Measurements from ENCODE around the gene MYH9.
"Not testable (repeated sequence)": the region's sequence is repeated elsewhere in the genome, so short reads cannot be mapped to it uniquely, and the experiment has no call there.

MYH9 gene

DNA sequence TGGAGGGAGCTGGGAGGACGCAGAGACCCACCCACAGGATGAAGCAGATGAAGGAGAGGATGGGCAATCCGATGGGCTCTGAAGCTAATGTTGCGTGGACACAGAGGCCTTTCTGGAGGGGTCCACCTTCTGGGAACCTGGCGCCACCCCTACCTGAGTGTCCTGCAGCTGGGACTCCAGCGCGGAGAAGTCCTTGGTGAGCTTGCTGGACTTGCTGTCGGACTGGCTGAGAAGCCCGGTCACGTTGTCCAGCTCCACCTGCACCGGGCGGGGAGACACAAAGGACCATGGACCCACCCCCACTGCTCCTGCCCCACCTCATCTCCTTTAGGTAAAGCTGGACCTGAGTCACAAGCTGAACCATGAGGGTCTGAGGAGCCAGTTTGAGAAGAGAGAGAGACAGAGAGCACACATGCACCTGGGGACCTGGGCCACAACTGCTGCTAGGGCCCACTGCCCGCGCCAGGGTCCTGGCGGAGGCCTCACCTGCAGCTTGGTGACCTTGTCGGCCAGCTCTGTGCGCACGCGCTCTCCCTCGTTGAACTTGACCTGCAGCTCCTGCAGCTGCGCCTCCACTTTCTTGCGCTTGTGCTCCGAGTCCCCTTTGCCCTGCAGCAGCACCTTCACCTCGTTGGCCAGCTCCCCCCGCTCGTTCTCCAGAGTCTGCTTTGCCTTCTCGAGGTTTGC lies 94.0 kb downstream of the MYH9 start:
- no peaks in the 10 kb centered on the region for H3F3A ChIP-seq (ENCODE audit: control insufficient read depth, insufficient read depth)
- no peak overlapping the region for H3K27ac ChIP-seq (ENCODE audit: low read depth, low read length)
- TF ChIP-seq EZH2phosphoT487 (IDR thresholded peaks at IDR 0.05; ENCODE audit: borderline replicate concordance, low read length), result no peak
- TF ChIP-seq, protein P1, sequence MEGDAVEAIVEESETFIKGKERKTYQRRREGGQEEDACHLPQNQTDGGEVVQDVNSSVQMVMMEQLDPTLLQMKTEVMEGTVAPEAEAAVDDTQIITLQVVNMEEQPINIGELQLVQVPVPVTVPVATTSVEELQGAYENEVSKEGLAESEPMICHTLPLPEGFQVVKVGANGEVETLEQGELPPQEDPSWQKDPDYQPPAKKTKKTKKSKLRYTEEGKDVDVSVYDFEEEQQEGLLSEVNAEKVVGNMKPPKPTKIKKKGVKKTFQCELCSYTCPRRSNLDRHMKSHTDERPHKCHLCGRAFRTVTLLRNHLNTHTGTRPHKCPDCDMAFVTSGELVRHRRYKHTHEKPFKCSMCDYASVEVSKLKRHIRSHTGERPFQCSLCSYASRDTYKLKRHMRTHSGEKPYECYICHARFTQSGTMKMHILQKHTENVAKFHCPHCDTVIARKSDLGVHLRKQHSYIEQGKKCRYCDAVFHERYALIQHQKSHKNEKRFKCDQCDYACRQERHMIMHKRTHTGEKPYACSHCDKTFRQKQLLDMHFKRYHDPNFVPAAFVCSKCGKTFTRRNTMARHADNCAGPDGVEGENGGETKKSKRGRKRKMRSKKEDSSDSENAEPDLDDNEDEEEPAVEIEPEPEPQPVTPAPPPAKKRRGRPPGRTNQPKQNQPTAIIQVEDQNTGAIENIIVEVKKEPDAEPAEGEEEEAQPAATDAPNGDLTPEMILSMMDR (IDR thresholded peaks at IDR 0.05; ENCODE audit: low read depth, low read length, poor library complexity, severe bottlenecking), result no peak
- H3K4me1 ChIP-seq (ENCODE audit: control insufficient read depth, low read length), result no peaks in the 10 kb centered on the region
- H3K79me2 ChIP-seq (ENCODE audit: control insufficient read depth, low read length), result no peaks in the 10 kb centered on the region
- no peaks in the 10 kb centered on the region for H3K9me2 ChIP-seq (replicated peaks; ENCODE audit: control insufficient read depth, low read length)
- no peaks in the 10 kb centered on the region for H4K20me1 ChIP-seq (ENCODE audit: control insufficient read depth, insufficient read depth, low read depth, low read length)
- peaks cover 82% of the 10 kb centered on the region for H3K36me3 ChIP-seq (ENCODE audit: control insufficient read depth, low read length)
- H3K9me3 ChIP-seq (ENCODE audit: control insufficient read depth, insufficient read depth, low read length), result no peaks in the 10 kb centered on the region
- no peaks in the 10 kb centered on the region for H3K27me3 ChIP-seq (ENCODE audit: control insufficient read depth, low read length)
- no peak overlapping the region for H3K4me3 ChIP-seq (ENCODE audit: low read length)
- no peak overlapping the region for H3K4me2 ChIP-seq (ENCODE audit: low read length)

DNA sequence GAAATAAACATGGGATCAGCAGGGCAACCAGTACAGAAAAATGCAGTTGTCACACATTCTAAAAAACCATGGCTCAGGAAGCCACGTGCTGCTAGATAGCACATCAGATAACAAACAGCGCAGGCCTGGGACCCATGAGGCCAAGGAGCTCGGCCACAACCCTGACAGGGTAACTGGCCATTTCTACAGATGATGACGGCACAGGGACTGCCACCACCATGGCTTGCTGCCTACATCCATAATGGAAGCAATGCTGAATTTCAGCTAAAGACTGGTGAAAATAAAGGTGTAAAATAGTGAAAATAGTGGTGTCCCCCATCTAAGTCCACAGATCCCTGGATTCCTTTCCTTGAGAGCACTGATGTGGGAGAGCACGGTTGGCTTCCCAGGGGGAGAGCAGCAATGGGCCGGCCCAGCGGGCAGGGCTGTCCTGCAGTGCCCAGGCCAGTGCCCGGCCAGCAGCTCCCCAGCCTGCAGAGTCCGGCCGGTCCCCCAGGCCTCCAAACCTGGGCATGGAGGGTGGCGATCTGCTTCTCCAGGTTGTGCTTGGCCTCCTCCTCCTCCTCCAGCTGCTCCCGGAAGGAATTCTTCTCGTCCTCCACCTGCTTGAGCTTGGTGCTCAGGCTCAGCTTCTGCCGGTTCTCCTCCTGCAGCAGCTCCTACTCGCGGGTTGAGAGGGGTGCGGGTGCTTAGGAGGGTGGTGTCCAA lies 94.8 kb downstream of the MYH9 start:
- no peaks in the 10 kb centered on the region for H3K9me2 ChIP-seq (replicated peaks; ENCODE audit: control insufficient read depth, low read length)
- no peaks in the 10 kb centered on the region for H3F3A ChIP-seq (ENCODE audit: control insufficient read depth, insufficient read depth)
- H3K27ac ChIP-seq (ENCODE audit: low read depth, low read length), result no peak overlapping the region
- no peaks in the 10 kb centered on the region for H3K4me1 ChIP-seq (ENCODE audit: control insufficient read depth, low read length)
- H3K27me3 ChIP-seq (ENCODE audit: control insufficient read depth, low read length), result no peaks in the 10 kb centered on the region
- no peaks in the 10 kb centered on the region for H4K20me1 ChIP-seq (ENCODE audit: control insufficient read depth, insufficient read depth, low read depth, low read length)
- TF ChIP-seq, protein P1 (IDR thresholded peaks at IDR 0.05; ENCODE audit: low read depth, low read length, poor library complexity, severe bottlenecking), result no peak
- no peak for TF ChIP-seq EZH2phosphoT487 (IDR thresholded peaks at IDR 0.05; ENCODE audit: borderline replicate concordance, low read length)
- H3K4me3 ChIP-seq (ENCODE audit: low read length), result no peak overlapping the region
- no peaks in the 10 kb centered on the region for H3K79me2 ChIP-seq (ENCODE audit: control insufficient read depth, low read length)
- H3K36me3 ChIP-seq (ENCODE audit: control insufficient read depth, low read length), result peaks cover 82% of the 10 kb centered on the region
- H3K9me3 ChIP-seq (ENCODE audit: control insufficient read depth, insufficient read depth, low read length), result no peaks in the 10 kb centered on the region
- H3K4me2 ChIP-seq (ENCODE audit: low read length), result no peak overlapping the region

DNA sequence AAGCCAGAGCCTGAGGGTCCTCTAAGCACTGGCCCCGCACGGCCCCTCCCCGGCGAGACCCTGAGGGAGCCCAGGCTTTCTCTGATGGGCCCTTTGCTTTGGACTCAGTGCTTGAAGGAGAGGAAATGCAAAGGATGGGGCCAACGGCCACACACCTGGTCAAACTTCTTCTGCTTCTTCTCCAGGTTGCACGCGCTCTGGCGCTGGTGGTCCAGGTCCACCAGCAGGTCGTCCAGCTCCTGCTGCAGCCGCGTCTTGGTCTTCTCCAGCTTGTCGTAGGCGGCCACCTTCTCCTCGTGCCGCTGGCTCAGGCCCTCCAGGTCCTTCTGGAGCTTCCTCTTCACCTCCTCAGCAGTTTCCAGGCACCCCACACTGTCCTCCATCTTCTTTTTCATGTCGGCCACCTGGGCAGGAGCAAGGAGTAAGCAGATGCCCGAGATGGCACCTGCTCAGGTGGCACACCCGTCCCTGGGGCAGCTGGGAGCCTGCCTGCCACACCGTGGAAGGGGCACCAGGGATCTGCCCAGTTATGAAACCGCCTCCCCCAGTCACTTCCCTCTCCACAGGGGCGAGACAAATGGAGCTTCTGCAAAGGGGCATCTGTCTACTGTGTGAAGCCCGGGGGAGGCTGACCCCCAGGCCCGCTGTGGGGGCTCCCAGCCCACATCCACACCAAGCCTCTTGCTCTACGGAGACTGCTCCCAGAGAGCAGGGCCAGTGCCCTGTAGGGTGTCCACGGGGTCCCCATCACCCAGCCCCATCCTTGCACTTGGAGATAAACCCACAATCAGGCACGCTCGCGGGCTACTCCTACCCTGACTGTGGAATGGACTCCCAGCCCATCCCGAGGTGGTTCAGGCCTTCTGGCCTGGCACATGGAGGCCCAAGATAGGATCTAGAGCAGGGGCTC lies 95.7 kb downstream of the MYH9 start:
- H3K79me2 ChIP-seq (ENCODE audit: control insufficient read depth, low read length), result no peaks in the 10 kb centered on the region
- H3K27ac ChIP-seq (ENCODE audit: low read depth, low read length), result no peak overlapping the region
- no peak overlapping the region for H3K4me2 ChIP-seq (ENCODE audit: low read length)
- no peaks in the 10 kb centered on the region for H3K9me2 ChIP-seq (replicated peaks; ENCODE audit: control insufficient read depth, low read length)
- H3F3A ChIP-seq (ENCODE audit: control insufficient read depth, insufficient read depth), result no peaks in the 10 kb centered on the region
- no peak overlapping the region for H3K4me3 ChIP-seq (ENCODE audit: low read length)
- H3K27me3 ChIP-seq (ENCODE audit: control insufficient read depth, low read length), result no peaks in the 10 kb centered on the region
- H3K9me3 ChIP-seq (ENCODE audit: control insufficient read depth, insufficient read depth, low read length), result no peaks in the 10 kb centered on the region
- no peak for TF ChIP-seq EZH2phosphoT487 (IDR thresholded peaks at IDR 0.05; ENCODE audit: borderline replicate concordance, low read length)
- TF ChIP-seq, protein P1 (IDR thresholded peaks at IDR 0.05; ENCODE audit: low read depth, low read length, poor library complexity, severe bottlenecking), result no peak
- H3K4me1 ChIP-seq (ENCODE audit: control insufficient read depth, low read length), result no peaks in the 10 kb centered on the region
- no peaks in the 10 kb centered on the region for H4K20me1 ChIP-seq (ENCODE audit: control insufficient read depth, insufficient read depth, low read depth, low read length)
- peaks cover 80% of the 10 kb centered on the region for H3K36me3 ChIP-seq (ENCODE audit: control insufficient read depth, low read length)

DNA sequence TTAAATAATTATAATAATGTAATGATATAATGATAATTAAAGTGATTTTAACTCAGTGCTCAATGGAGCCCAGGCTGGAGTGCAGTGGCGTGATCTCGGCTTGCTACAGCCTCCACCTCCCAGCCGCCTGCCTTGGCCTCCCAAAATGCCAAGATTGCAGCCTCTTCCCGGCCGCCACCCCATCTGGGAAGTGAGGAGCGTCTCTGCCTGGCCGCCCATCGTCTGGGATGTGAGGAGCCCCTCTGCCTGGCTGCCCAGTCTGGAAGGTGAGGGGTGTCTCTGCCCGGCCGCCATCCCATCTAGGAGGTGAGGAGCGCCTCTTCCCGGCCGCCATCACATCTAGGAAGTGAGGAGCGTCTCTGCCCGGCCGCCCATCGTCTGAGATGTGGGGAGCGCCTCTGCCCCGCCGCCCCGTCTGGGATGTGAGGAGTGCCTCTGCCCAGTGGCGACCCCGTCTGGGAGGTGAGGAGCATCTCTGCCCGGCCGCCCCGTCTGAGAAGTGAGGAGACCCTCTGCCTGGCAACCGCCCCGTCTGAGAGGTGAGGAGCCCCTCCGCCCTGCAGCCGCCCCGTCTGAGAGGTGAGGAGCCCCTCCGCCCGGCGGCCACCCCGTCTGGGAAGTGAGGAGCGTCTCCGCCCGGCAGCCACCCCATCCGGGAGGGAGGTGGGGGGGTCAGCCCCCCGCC lies 97.2 kb downstream of the MYH9 start:
- not testable (repeated sequence) for H3K27ac ChIP-seq (ENCODE audit: low read depth, low read length); H3K79me2 ChIP-seq (ENCODE audit: control insufficient read depth, low read length); H3K4me1 ChIP-seq (ENCODE audit: control insufficient read depth, low read length); H3K9me3 ChIP-seq (ENCODE audit: control insufficient read depth, insufficient read depth, low read length); H3K9me2 ChIP-seq (replicated peaks; ENCODE audit: control insufficient read depth, low read length); H3K27me3 ChIP-seq (ENCODE audit: control insufficient read depth, low read length); H3K4me2 ChIP-seq (ENCODE audit: low read length); H3F3A ChIP-seq (ENCODE audit: control insufficient read depth, insufficient read depth); H3K4me3 ChIP-seq (ENCODE audit: low read length); H4K20me1 ChIP-seq (ENCODE audit: control insufficient read depth, insufficient read depth, low read depth, low read length)
- H3K36me3 ChIP-seq (ENCODE audit: control insufficient read depth, low read length), result peaks cover 82% of the 10 kb centered on the region

DNA sequence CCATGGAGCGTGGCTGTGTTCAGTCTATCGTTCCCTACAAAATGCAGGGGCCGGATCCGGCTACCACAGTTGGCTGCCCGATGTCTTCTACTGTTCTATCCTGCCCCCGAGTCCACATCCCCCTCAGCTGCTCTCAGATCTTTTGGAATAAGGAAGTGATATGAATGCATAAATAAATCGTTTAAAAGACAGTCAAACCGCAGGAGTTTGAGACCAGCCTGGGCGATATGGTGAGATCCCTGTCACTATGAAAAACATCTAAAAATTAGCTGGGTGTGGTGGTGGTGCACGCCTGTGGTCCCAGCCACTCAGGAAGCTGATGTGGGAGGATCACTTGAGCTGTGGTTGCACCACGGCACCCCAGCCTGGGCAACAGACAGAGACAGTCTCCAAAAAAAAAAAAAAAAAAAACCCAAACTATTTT lies 97.8 kb downstream of the MYH9 start:
- H3K79me2 ChIP-seq (ENCODE audit: control insufficient read depth, low read length); H3K9me2 ChIP-seq (replicated peaks; ENCODE audit: control insufficient read depth, low read length); H4K20me1 ChIP-seq (ENCODE audit: control insufficient read depth, insufficient read depth, low read depth, low read length); H3K27me3 ChIP-seq (ENCODE audit: control insufficient read depth, low read length); H3F3A ChIP-seq (ENCODE audit: control insufficient read depth, insufficient read depth); H3K4me3 ChIP-seq (ENCODE audit: low read length); H3K4me1 ChIP-seq (ENCODE audit: control insufficient read depth, low read length); H3K9me3 ChIP-seq (ENCODE audit: control insufficient read depth, insufficient read depth, low read length); H3K27ac ChIP-seq (ENCODE audit: low read depth, low read length); H3K4me2 ChIP-seq (ENCODE audit: low read length): not testable (repeated sequence)
- peaks cover 82% of the 10 kb centered on the region for H3K36me3 ChIP-seq (ENCODE audit: control insufficient read depth, low read length)

All from DOHH2 (cell line).